ENCODE measurements around the gene KIF16B. TPM values are rescaled to one million over a fixed set of nuclear protein-coding genes. Genes with fewer than 3 reads are reported as not detected.

The KIF16B gene
- total and polyA plus RNA-seq, 4 donors: 5.1 to 19.7 (median 8.4) TPM

DNA sequence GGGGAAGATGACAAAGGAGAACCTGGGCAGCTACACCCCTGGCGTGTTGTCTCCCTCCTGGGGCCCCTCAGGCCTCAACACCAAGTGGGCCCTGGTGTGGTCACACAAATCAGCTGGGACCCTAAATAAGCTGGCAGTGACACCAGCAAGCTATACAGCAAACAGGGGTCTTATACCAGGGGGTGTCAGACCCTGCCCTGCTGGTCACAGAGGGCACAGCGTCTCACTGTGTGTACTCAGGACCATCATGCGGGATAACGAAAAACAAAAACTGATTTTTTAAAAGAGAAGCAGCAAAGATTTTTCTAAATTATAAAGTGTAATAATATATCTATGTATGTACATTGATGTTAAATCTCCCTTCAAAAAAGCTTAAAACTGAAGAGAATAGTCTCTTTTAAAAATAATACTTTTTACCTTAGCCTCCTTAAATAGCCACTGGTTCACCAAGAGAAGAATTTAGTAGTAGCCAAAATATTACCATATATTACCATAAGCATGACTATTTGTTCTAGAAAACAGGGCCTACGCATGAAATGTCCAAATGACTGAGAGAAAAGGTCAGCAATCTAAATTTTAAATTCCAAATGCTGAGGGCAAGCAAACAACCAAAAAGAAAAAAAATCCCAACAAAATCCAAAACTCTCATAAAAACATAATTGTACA is 220.4 kb downstream of the KIF16B start:
- H3K9ac ChIP-seq (ENCODE audit: low read depth in 1 of 2, low read length in 2 of 2): no peak overlapping the region
- DNase-seq (ENCODE audit: low spot score): no peak
- H3K9me3 ChIP-seq (ENCODE audit: control insufficient read depth in 4 of 4, low read length in 3 of 4): no peaks in the 10 kb centered on the region
- H3K36me3 ChIP-seq (ENCODE audit: control insufficient read depth in 4 of 4, insufficient read depth in 3 of 4, low read depth in 1 of 4, low read length in 3 of 4): no peaks in the 10 kb centered on the region
- H3K27me3 ChIP-seq (ENCODE audit: control insufficient read depth in 4 of 4, insufficient read depth in 4 of 4, low read length in 3 of 4): no peaks in the 10 kb centered on the region
- 97% methylated on average over 5 of the region's 5 CpGs for WGBS
- H3K4me1 ChIP-seq (ENCODE audit: control insufficient read depth in 4 of 4, insufficient read depth in 4 of 4, low read length in 3 of 4): no peaks in the 10 kb centered on the region
- no peak overlapping the region for H3K4me3 ChIP-seq (ENCODE audit: low read depth in 1 of 3, low read length in 3 of 3)
- TF ChIP-seq SP1 (IDR thresholded peaks at IDR 0.05) (no peak), JUND (IDR thresholded peaks at IDR 0.05) (no peak)
- H3K27ac ChIP-seq (ENCODE audit: low read depth in 1 of 2, low read length in 2 of 2): no peak overlapping the region

DNA sequence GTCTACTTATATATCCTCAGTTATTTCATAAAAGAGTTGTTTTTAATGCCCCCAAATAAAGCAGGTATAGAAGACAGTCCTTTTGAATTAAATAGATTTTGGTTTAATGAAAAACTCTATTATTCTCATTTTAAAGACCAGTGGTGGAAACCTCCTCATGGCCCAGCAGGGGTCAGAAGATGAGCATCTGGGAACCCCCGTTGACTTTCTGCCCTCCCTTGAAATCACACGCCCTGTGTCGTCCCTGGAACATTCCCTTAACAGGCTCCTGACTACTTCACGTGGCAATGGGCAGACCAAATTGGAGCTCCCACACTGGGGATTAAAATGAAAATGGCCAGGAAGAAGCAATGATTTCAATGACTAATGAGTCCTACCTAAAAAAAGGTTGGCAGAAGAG is 220.9 kb downstream of the KIF16B start:
- no peaks in the 10 kb centered on the region for H3K9me3 ChIP-seq (ENCODE audit: control insufficient read depth in 4 of 4, low read length in 3 of 4)
- WGBS: 87% methylated on average over 4 of the region's 4 CpGs
- H3K9ac ChIP-seq (ENCODE audit: low read depth in 1 of 2, low read length in 2 of 2): no peak overlapping the region
- H3K27me3 ChIP-seq (ENCODE audit: control insufficient read depth in 4 of 4, insufficient read depth in 4 of 4, low read length in 3 of 4): no peaks in the 10 kb centered on the region
- H3K4me1 ChIP-seq (ENCODE audit: control insufficient read depth in 4 of 4, insufficient read depth in 4 of 4, low read length in 3 of 4): no peaks in the 10 kb centered on the region
- no peak overlapping the region for H3K27ac ChIP-seq (ENCODE audit: low read depth in 1 of 2, low read length in 2 of 2)
- no peak overlapping the region for H3K4me3 ChIP-seq (ENCODE audit: low read depth in 1 of 3, low read length in 3 of 3)
- no peak for TF ChIP-seq HNF4A (conservative IDR thresholded peaks at IDR 0.05)
- no peak for TF ChIP-seq CTCF (IDR thresholded peaks at IDR 0.05; ENCODE audit: low read depth, low read length, missing input control)
- no peak for TF ChIP-seq RAD21 (IDR thresholded peaks at IDR 0.05)
- no peak for TF ChIP-seq HNF4G (IDR thresholded peaks at IDR 0.05)
- no peak for DNase-seq (ENCODE audit: low spot score)
- H3K36me3 ChIP-seq (ENCODE audit: control insufficient read depth in 4 of 4, insufficient read depth in 3 of 4, low read depth in 1 of 4, low read length in 3 of 4): no peaks in the 10 kb centered on the region

GRCh38 chr20:16351415-16351814 is 221.8 kb downstream of the KIF16B start:
- no peak overlapping the region for H3K4me3 ChIP-seq (ENCODE audit: low read depth in 1 of 3, low read length in 3 of 3)
- no peaks in the 10 kb centered on the region for H3K36me3 ChIP-seq (ENCODE audit: control insufficient read depth in 4 of 4, insufficient read depth in 3 of 4, low read depth in 1 of 4, low read length in 3 of 4)
- no peak for DNase-seq (ENCODE audit: low spot score)
- no peak for TF ChIP-seq FOXA1 (IDR thresholded peaks at IDR 0.05)
- TF ChIP-seq EGR1 (IDR thresholded peaks at IDR 0.05; ENCODE audit: low read depth in 2 of 2): no peak
- TF ChIP-seq CTCF (IDR thresholded peaks at IDR 0.05; ENCODE audit: low read depth, low read length, missing input control): no peak
- TF ChIP-seq NR2F2 (IDR thresholded peaks at IDR 0.05): no peak
- TF ChIP-seq, protein P1, sequence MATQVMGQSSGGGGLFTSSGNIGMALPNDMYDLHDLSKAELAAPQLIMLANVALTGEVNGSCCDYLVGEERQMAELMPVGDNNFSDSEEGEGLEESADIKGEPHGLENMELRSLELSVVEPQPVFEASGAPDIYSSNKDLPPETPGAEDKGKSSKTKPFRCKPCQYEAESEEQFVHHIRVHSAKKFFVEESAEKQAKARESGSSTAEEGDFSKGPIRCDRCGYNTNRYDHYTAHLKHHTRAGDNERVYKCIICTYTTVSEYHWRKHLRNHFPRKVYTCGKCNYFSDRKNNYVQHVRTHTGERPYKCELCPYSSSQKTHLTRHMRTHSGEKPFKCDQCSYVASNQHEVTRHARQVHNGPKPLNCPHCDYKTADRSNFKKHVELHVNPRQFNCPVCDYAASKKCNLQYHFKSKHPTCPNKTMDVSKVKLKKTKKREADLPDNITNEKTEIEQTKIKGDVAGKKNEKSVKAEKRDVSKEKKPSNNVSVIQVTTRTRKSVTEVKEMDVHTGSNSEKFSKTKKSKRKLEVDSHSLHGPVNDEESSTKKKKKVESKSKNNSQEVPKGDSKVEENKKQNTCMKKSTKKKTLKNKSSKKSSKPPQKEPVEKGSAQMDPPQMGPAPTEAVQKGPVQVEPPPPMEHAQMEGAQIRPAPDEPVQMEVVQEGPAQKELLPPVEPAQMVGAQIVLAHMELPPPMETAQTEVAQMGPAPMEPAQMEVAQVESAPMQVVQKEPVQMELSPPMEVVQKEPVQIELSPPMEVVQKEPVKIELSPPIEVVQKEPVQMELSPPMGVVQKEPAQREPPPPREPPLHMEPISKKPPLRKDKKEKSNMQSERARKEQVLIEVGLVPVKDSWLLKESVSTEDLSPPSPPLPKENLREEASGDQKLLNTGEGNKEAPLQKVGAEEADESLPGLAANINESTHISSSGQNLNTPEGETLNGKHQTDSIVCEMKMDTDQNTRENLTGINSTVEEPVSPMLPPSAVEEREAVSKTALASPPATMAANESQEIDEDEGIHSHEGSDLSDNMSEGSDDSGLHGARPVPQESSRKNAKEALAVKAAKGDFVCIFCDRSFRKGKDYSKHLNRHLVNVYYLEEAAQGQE (IDR thresholded peaks at IDR 0.05): no peak
- no peak for TF ChIP-seq RXRA (IDR thresholded peaks at IDR 0.05)
- TF ChIP-seq ZBTB33 (IDR thresholded peaks at IDR 0.05): no peak
- no peak for TF ChIP-seq HNF4G (IDR thresholded peaks at IDR 0.05)
- TF ChIP-seq YY1 (IDR thresholded peaks at IDR 0.05): no peak
- no peak for TF ChIP-seq ATF3 (IDR thresholded peaks at IDR 0.05)
- TF ChIP-seq JUND (IDR thresholded peaks at IDR 0.05): no peak
- TF ChIP-seq MAX (IDR thresholded peaks at IDR 0.05): no peak
- no peak for TF ChIP-seq SP1 (IDR thresholded peaks at IDR 0.05)
- TF ChIP-seq GABPA (IDR thresholded peaks at IDR 0.05 in 1 of 2, conservative IDR thresholded peaks at IDR 0.05 in 1 of 2): no peak
- no peak overlapping the region for H3K9ac ChIP-seq (ENCODE audit: low read depth in 1 of 2, low read length in 2 of 2)
- WGBS: 93% methylated on average over 9 of the region's 9 CpGs
- no peaks in the 10 kb centered on the region for H3K9me3 ChIP-seq (ENCODE audit: control insufficient read depth in 4 of 4, low read length in 3 of 4)
- H3K27me3 ChIP-seq (ENCODE audit: control insufficient read depth in 4 of 4, insufficient read depth in 4 of 4, low read length in 3 of 4): no peaks in the 10 kb centered on the region
- no peak overlapping the region for H3K27ac ChIP-seq (ENCODE audit: low read depth in 1 of 2, low read length in 2 of 2)
- no peaks in the 10 kb centered on the region for H3K4me1 ChIP-seq (ENCODE audit: control insufficient read depth in 4 of 4, insufficient read depth in 4 of 4, low read length in 3 of 4)

Data from liver (tissue), 9 donors.